Stromal cell of bone marrow (primary cell): ENCODE results near the gene RNF10.
"Not testable (repeated sequence)": the region's sequence is repeated elsewhere in the genome, so short reads cannot be mapped to it uniquely, and the experiment has no call there.

ENCODE experiments used
- DNase-seq: peaks from one replicate; pipeline ENCODE4 v3.0.0-alpha.2; 2012; ENCODE audit warnings: low read depth

RNF10 gene

DNA sequence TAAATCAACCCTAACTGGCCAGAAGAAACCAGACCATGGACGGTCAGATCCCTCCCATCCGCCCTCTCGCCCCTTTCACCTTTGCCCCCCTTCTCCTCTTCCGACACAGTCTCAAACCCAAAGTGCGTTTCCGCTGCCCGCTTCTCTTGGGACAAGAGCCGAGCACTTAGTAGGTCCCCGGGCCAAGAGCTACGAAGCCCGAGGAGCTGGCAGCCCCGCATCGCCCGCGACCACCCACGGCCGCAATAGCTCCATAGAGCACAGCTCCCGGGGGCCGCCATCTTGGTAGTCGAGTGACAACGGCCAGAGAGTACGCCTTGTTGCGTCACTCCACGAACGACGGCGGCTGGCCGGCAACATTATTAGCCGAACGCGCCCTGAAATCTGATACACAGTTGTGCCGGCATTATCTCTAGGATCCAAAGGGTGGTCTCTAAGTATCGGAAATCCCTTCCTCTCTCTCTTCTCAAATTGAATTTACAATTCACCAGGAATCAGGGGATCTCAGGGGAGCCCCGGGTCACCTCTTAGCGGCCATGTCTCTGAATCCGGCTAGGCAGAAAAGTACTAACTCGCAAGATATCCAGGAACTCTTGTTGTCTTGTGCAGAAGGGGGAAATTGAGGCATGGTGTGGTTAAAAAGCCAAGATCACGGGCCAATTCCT is 5.2 kb upstream of the RNF10 start, which contains the start of gene COQ5:
Gene COQ5 (minus strand): TSS at position 298 of the 665 bp plus-strand sequence. CDS start 17 bp downstream, at position 281.
- DNase-seq: peak; percentile 76

- no peak for DNase-seq
Observed at GRCh38 chr12:120529641-120530417, 4.3 kb upstream of the RNF10 start.

- not testable (repeated sequence) for DNase-seq
Observed at GRCh38 chr12:120530418-120530761, 3.8 kb upstream of the RNF10 start.

- no peak for DNase-seq
Observed at GRCh38 chr12:120532701-120533238, 1.4 kb upstream of the RNF10 start.

DNA sequence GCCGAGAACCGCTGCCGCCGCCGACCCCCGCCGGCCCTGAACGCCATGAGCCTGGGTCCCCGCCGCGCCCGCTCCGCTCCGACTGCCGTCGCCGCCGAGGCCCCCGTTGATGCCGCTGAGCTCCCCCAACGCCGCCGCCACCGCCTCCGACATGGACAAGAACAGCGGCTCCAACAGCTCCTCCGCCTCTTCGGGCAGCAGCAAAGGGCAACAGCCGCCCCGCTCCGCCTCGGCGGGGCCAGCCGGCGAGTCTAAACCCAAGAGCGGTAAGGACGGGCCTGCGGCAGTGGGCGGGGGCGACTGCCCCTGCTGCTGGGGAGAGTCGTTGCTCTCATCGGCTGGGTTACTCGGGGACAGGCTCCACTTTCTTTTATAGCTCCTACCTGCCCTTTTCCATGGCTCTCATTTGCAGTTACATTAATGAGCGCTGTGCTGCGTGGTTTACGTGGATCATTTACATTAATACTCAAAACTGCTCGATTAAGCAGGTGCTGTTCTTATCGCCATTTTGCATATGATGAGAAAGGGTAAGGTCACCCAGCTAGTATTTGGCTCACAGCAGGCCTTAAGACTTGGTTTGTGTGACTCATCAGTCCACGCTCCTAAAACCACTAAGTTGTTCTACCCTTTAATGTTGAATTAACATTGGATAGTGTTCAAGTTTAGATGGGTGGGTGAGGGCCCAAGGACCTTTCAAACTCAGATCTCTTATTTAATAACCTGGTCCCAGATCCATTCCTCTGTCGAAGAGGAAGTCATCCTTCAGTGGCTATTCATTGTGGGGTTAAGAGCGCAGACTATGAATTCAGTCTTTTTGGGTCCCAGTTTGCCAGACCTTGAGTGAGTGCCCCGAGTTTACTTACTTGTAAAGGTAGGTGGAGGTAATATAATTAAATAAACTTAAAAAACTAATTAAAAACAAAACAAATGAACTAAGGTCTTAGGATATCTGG is 823 bp downstream of the RNF10 start:
- DNase-seq: peak; percentile 67

- DNase-seq: no peak
Observed at GRCh38 chr12:120536064-120536791, 2.1 kb downstream of the RNF10 start.

GRCh38 chr12:120537856-120538220 is 3.7 kb downstream of the RNF10 start:
- no peak for DNase-seq

GRCh38 chr12:120538281-120539156 is 4.4 kb downstream of the RNF10 start:
- no peak for DNase-seq

DNA sequence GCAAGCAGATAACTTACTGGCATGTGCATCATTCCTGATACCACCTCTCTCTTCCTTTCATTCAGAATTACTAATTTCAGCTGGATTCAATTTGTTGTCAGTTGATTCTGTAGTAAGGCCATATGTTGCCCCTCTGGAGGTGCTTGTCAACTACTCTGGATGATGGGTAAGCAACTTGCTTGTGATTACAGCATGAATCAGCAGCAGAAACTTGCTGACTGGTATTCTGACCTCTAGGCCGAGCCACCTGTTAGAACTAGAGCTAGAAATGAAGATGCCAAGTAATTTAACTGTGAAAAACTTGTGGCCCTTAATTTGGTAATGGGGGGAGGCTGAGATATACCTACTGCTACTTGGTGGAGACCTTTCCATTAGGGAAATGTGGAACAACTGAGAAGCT is 5.1 kb downstream of the RNF10 start:
- no peak for DNase-seq

DNA sequence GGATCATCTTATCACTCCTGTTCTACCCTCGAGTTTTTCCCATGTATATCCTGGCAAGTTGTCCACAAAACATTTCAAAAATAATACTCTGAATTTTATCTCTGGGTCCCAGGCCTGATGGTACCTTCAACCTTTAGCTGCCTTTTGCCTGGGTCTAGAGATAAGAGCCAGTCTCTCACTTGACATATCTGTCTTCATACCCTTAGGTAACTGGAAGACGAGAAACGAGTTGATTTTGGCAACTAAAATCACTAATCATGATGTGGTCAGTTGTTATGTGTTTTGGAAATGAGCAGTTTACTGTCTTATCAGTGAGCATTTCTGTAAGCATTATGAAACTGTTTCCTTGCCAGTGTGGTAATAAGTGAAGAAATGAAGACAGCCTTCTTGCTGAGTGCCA is 6.3 kb downstream of the RNF10 start:
- no peak for DNase-seq

DNA sequence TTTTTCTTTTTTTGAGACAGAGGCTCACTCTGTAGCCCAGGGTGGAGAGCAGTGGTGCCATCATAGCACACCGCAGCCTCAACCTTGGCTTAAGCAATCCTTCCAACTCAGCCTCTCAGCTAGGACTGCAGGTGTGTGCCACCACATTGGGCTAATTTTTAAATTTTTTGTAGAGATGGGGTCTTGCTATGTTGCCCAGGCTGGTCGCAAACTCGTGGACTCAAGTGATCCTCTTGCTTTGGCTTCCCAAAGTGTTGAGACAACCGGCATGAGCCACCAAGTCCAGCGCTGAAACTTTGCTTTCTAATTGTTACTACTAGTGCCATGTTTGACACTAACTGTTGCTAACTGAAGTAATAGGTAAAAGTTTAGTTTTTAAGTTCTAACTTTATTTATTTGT is 8.0 kb downstream of the RNF10 start:
- no peak for DNase-seq

DNA sequence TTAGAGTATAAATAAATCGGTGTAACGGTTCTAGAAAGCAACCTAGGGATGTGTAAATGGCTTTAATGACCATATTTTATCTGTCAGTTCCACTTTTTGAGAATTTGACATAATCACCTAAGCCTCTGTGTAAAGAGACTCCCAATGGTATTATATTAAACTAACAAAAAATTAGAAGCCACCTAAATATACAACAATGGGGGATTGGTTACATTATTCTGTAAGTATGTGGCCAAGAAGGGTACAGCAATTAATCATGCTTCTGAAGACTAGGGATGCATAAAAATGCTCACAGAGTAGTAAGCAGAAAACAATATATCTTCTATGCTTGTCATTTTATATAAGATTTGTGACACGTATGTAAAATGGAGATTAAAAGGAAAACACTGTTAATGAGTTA is 10.5 kb downstream of the RNF10 start:
- DNase-seq: no peak

GRCh38 chr12:120546050-120546386 is 11.9 kb downstream of the RNF10 start:
- DNase-seq: no peak

GRCh38 chr12:120554678-120555077 is 20.5 kb downstream of the RNF10 start:
- DNase-seq: no peak

DNA sequence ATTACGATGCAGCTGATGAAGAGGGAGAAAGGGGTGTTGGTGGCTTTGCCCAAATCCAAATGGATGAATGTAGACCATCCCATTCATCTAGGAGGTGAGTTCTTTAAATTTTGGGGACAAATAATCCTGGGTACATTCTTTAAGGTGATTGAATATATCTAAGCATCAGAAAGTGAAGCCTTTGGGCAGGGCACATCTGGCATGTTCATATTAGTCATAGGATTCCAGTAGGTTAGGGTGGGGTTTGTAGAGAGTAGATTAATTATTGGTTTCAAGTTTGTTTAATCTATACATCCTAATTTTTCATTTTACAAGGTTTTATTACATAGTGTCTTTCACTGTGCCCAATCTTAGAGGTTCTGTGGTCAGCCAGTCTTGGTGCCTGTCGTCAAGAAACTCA is 23.4 kb downstream of the RNF10 start:
- DNase-seq: no peak

- no peak for DNase-seq
Observed at GRCh38 chr12:120562906-120563305, 28.8 kb downstream of the RNF10 start.

DNA sequence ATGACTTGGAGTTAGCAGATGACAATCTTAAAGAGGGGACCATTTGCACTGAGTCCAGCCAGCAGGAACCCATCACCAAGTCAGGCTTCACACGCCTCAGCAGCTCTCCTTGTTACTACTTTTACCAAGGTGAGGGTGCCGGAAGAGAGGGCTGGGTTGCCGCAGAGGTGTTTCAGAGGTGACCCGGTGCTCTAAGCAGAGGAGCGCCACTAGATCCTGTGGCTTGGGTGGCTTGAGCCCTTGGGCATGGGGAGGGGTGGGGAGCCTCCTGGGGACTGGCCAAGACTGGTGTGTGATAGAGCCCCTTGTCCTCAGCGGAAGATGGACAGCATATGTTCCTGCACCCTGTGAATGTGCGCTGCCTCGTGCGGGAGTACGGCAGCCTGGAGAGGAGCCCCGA is 29.3 kb downstream of the RNF10 start:
- no peak for DNase-seq

GRCh38 chr12:120571299-120571698 is 37.1 kb downstream of the RNF10 start:
- no peak for DNase-seq

GRCh38 chr12:120573560-120573959 is 39.4 kb downstream of the RNF10 start:
- no peak for DNase-seq

DNA sequence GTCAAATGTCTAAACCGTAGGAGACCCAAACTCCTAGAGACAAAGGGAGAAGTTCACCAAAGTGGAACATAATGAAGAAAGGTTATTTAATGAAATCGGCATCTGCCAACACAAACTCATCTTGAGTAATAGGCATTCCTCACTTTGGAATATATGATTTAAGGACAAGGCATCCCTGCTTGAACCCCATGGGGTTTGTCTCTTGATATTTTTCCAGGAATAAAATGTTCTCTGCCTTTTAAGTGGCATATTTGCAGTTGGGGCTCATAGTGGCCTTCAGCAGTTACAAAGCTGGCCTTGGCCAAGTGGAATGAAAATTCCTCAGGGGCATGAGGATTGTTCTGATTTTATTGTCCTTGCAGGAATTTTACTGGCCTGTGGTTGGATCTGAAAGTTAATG is 40.0 kb downstream of the RNF10 start:
- no peak for DNase-seq

GRCh38 chr12:120579179-120579578 is 45.0 kb downstream of the RNF10 start:
- DNase-seq: no peak
